ENCODE data around the gene GATA6. TPM values are rescaled to one million over a fixed set of nuclear protein-coding genes. Genes with fewer than 3 reads are reported as not detected.

Gene GATA6
- total and polyA plus RNA-seq, 2 of the 8 experiments (the other 6 are each of a cell fraction or from before 2014, with no cell fraction given): 0.09 TPM; not detected in 1

DNA sequence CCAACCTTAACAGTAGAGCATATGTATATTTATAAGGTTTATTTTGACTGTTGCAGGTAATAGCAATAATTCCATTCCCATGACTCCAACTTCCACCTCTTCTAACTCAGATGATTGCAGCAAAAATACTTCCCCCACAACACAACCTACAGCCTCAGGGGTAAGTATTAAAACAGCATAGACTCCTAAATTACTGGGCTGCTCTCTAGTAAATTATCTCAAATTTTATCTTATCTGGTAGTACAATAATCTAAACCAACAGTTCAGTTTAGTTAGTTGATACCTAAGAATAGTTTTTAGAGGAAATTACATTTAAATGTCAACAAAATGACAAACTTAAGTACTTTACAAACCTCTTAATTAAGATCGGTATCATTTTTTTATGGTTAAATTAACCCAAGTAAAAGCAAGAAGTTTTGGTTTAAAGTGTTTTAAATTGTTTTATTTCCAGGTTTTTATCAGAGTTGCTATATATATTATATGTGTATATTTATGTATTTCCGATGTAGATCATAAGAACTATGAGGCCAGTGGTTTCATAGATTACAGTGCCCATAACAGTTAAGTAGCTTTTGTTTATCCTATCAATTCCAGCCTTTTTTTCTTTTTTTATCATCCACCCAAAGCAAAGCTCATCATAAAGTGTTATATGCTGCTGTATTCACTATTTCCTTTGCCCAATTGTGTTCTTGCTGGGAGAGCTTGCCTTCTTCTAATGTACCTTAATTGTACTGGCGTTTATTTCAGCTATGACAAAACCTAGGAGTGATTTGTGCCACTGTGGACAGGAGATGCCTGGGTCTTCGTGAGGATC is 13.7 kb downstream of the GATA6 start (continued):
- TF ChIP-seq, protein P1, sequence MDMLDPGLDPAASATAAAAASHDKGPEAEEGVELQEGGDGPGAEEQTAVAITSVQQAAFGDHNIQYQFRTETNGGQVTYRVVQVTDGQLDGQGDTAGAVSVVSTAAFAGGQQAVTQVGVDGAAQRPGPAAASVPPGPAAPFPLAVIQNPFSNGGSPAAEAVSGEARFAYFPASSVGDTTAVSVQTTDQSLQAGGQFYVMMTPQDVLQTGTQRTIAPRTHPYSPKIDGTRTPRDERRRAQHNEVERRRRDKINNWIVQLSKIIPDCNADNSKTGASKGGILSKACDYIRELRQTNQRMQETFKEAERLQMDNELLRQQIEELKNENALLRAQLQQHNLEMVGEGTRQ (IDR thresholded peaks at IDR 0.05; ENCODE audit: low read length): no peak
- TF ChIP-seq MAFK (IDR thresholded peaks at IDR 0.05; ENCODE audit: low read depth, low read length): no peak
- no peak for TF ChIP-seq CHD1 (IDR thresholded peaks at IDR 0.05; ENCODE audit: low read depth, low read length)
- TF ChIP-seq BACH1 (IDR thresholded peaks at IDR 0.05; ENCODE audit: low read length): no peak
- no peak for TF ChIP-seq HDAC2 (IDR thresholded peaks at IDR 0.05; ENCODE audit: borderline replicate concordance in 1 of 2, low read depth in 2 of 2, low read length in 2 of 2)
- TF ChIP-seq KDM1A (IDR thresholded peaks at IDR 0.05; ENCODE audit: borderline replicate concordance, low read length): no peak
